Activated CD8-positive, alpha-beta T cell treated with anti-CD3 and anti-CD28 coated beads for 36 hours (primary cell): Measurements from ENCODE around the gene IL1R1. TPM values are rescaled to one million over a fixed set of nuclear protein-coding genes. Genes with fewer than 3 reads are reported as not detected.

ENCODE experiments used
- ATAC-seq: fragments of 200-7000 bp; cut with Tn5 transposase; one replicate; pipeline ENCODE4 v1.10.0; 2021; ENCODE audit warnings: mild to moderate bottlenecking, moderate library complexity
- CTCF ChIA-PET: fragments of 350-600 bp; sonication (Branson Sonifier 250); formaldehyde crosslinking; loops from one replicate; lab custom pipeline; 2021; ENCODE audit warnings: antibody characterized with exemption; lab: Charles Lee
- POLR2A ChIA-PET: fragments of 350-600 bp; sonication (Branson Sonifier 250); formaldehyde crosslinking; loops from one replicate; lab custom pipeline; 2021; ENCODE audit warnings: antibody characterized with exemption; lab: Charles Lee
- DNase-seq: peaks from one replicate; pipeline ENCODE4 v3.0.0-alpha.2; 2020
- H3K27ac Mint-ChIP-seq: one replicate; pipeline ENCODE4 v1.8.0; 2021; ENCODE audit warnings: mild to moderate bottlenecking, mixed read lengths
- H3K27me3 Mint-ChIP-seq: one replicate; pipeline ENCODE4 v1.8.0; 2021; ENCODE audit warnings: mixed read lengths
- H3K36me3 Mint-ChIP-seq: one replicate; pipeline ENCODE4 v1.8.0; 2021; ENCODE audit warnings: low read depth, mixed read lengths
- H3K4me1 Mint-ChIP-seq: one replicate; pipeline ENCODE4 v1.8.0; 2021; ENCODE audit warnings: low read depth, mixed read lengths
- H3K4me3 Mint-ChIP-seq: one replicate; pipeline ENCODE4 v1.8.0; 2021; ENCODE audit warnings: mild to moderate bottlenecking, moderate library complexity, mixed read lengths
- H3K9me3 Mint-ChIP-seq: one replicate; pipeline ENCODE4 v1.8.0; 2021; ENCODE audit warnings: mixed read lengths
- CTCF ChIP-seq: fragments of 200-600 bp; IDR thresholded peaks from one replicate; pipeline ENCODE4 v1.8.0; 2022; ENCODE audit warnings: antibody characterized with exemption, mild to moderate bottlenecking
- intact Hi-C: fragments of 100-400 bp; cut with micrococcal nuclease; formaldehyde crosslinking; loops from one replicate; pipeline ENCODE4 v1.10.0; 2022
- total RNA-seq, 2 experiments: library from RNA; stranded (reverse); gene quantifications; one replicate each; pipeline ENCODE4 v1.2.3, GENCODE V29; 2021

The IL1R1 gene
- total RNA-seq, 2 experiments from 2014 or later, result 0.63 to 0.68 TPM

GRCh38 chr2:102098756-102099155 is 43.8 kb upstream of the IL1R1 start:
- Mint-ChIP-seq H3K27me3 (peaks cover 8% of the 10 kb centered on the region), H3K4me3 (no peak overlapping the region), H3K9me3 (peaks cover 2% of the 10 kb centered on the region), H3K4me1 (peaks cover 17% of the 10 kb centered on the region), H3K36me3 (no peaks in the 10 kb centered on the region), H3K27ac (no peak overlapping the region)
- CTCF ChIA-PET, result interaction anchor here (1.6 kb wide), 1 partner anchor 142 kb away, joined by 3 read pairs; no protein-coding TSS in a partner anchor
- intact Hi-C loops, result no loop called here
- ATAC-seq (no peak), DNase-seq (no peak)
- POLR2A ChIA-PET, result no interaction called here
- no peak for TF ChIP-seq CTCF

GRCh38 chr2:102099536-102100298 is 42.8 kb upstream of the IL1R1 start:
- no peak overlapping the region for H3K4me3 Mint-ChIP-seq
- H3K27me3 Mint-ChIP-seq, result peaks cover 7% of the 10 kb centered on the region
- H3K4me1 Mint-ChIP-seq, result peaks cover 25% of the 10 kb centered on the region
- ATAC-seq (no peak), DNase-seq (no peak)
- intact Hi-C loops, result no loop called here
- no peak for TF ChIP-seq CTCF
- H3K9me3 Mint-ChIP-seq, result peaks cover 2% of the 10 kb centered on the region
- POLR2A ChIA-PET, result no interaction called here
- peak overlapping the region; percentile 47 for H3K27ac Mint-ChIP-seq
- H3K36me3 Mint-ChIP-seq, result no peaks in the 10 kb centered on the region
- CTCF ChIA-PET, result interaction anchor here (1.0 to 1.6 kb wide), 2 partner anchors 141 kb away, joined by 3 read pairs; no protein-coding TSS in a partner anchor

- POLR2A ChIA-PET, result interaction anchor here (1.8 kb wide), 1 partner anchor 18 kb away, joined by 7 read pairs; no protein-coding TSS in a partner anchor
- intact Hi-C loops, result no loop called here
- Mint-ChIP-seq H3K4me3 (no peak overlapping the region), H3K27me3 (peaks cover 7% of the 10 kb centered on the region), H3K4me1 (peaks cover 21% of the 10 kb centered on the region), H3K27ac (peak overlapping the region; percentile 47), H3K36me3 (no peaks in the 10 kb centered on the region), H3K9me3 (peaks cover 2% of the 10 kb centered on the region)
- CTCF ChIA-PET, result interaction anchor here (1.0 to 1.2 kb wide), 2 partner anchors 38 to 140 kb away, joined by 3 read pairs; no protein-coding TSS in a partner anchor
- peak; percentile 46 for DNase-seq
- peak; percentile 55 for ATAC-seq
- TF ChIP-seq CTCF, result no peak
These were observed 42.0 kb upstream of the IL1R1 start for GRCh38 chr2:102100371-102101096.

- Mint-ChIP-seq H3K27me3 (peaks cover 9% of the 10 kb centered on the region), H3K27ac (no peak overlapping the region), H3K9me3 (peaks cover 2% of the 10 kb centered on the region), H3K4me1 (peaks cover 21% of the 10 kb centered on the region), H3K4me3 (no peak overlapping the region), H3K36me3 (no peaks in the 10 kb centered on the region)
- intact Hi-C loops, result no loop called here
- CTCF ChIA-PET, result interaction anchor here (1.2 to 1.3 kb wide), 2 partner anchors 16 to 39 kb away, joined by 3 to 4 read pairs; no protein-coding TSS in a partner anchor
- POLR2A ChIA-PET, result interaction anchor here (1.8 kb wide), 1 partner anchor 18 kb away, joined by 7 read pairs; no protein-coding TSS in a partner anchor
- ATAC-seq (no peak), DNase-seq (no peak)
- no peak for TF ChIP-seq CTCF
These were observed 41.3 kb upstream of the IL1R1 start for GRCh38 chr2:102101097-102101848.
